HG03469 (cell line): ENCODE data around the gene NBAS.
"Not testable (repeated sequence)": the region's sequence is repeated elsewhere in the genome, so short reads cannot be mapped to it uniquely, and the experiment has no call there.

Source experiments
- ATAC-seq: cut with Tn5 transposase; IDR thresholded peaks from one replicate; pipeline ENCODE4 v1.9.1; 2021; ENCODE audit warnings: mild to moderate bottlenecking, moderate library complexity, moderate number of reproducible peaks; ENCODE audit not compliant: unreplicated experiment

Gene NBAS

DNA sequence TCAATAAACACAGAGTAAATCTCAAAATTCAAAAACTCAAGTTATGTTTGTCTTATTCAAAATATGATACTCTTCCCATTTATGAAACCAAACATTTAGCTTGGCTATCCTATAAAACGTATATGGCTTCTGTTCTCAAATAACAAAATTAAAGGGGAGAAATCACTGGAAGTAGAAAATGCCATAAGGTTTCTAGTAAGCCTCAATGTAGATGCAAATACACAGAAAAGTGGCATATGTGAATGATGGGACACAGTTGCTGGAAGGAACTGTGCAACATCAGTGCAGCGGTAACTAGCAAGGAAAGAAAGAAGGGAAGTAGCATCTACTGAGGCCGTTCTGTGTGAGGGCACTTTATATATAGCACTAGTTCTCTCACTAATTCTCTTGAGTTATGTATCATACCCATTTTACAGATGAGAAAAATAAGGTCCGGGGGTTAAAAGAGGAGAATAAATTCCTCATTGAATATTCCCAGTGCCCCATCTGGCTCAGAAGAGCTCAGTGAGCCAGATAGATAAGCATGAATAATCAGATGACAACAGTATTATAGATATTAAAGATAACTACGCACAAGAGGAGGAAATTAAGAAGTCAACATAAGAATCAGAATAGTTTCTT is 27.2 kb downstream of the NBAS start:
- no peak for ATAC-seq

DNA sequence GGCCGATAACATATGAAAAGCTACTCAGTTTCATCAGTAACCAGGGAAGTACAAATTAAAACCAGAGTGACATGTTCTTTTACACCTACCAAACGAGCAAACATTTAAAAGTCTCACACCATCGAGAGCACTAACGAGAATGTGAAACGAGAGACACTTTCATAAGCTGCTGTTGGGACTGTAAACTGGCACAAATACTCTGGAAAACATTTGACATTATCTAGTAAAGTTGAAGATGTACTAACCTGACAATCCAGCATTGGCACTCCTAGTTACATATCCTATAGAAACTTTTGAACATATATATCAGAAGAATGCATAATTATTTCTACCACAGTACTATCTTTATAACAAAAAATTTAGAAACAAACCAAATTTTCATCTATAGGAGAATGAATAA is 28.1 kb downstream of the NBAS start:
- ATAC-seq, result no peak

- no peak for ATAC-seq
These were observed 29.9 kb downstream of the NBAS start for GRCh38 chr2:15531095-15531854.

DNA sequence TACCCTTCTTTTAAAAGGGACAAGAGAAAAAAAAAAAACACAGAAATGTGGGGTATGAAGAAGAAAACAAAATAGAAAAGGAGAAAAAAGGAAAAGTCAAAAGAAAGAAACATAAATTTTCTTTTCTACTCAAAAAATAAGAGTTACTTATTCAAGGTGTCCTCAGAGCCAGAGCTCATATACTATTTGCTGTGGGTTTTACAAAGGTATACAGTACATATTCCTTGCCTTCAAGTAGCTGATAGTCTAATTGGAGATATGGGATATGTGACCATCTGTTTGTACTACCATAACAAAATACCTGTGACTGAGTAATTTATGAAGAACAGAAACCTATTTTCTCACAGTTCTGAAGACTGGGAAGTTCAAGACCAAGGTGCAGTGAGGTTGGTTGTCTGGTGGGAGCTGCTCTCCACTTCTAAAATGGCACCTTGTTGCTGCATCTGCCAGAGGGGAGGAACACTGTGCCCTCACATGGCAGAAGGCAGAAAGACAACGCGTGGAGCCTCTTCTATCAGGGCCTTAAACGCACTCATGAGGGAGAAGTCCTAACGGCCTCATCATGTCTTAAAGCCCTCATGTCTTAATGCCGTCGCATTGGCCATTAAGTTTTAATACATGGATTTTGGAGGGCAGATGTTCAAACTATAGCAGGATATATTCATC is 33.9 kb downstream of the NBAS start:
- no peak for ATAC-seq

DNA sequence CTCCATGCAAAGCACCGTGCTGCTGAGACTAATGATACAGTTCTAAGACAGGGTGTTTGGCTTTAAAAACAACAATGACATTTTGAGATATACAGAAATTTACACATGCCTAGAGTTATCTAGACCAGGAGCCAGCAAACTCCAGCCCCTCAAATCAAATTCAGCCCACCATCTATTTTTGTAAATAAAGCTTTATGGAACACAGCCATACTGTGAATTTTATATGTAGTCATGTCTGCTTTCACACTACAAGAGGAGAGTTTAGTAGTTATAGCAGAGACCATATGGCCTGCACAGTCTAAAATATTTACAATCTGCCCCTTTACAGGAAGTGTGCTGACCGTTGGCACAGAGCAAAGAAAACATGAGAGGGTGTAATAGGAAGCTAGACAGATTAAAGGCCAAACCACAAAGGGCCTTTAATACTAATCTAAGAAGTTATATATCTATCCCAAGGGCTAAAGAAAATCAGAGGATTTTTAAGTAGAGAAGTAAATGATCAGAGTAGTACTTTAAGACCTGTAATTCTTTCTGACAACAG is 39.4 kb downstream of the NBAS start:
- no peak for ATAC-seq

DNA sequence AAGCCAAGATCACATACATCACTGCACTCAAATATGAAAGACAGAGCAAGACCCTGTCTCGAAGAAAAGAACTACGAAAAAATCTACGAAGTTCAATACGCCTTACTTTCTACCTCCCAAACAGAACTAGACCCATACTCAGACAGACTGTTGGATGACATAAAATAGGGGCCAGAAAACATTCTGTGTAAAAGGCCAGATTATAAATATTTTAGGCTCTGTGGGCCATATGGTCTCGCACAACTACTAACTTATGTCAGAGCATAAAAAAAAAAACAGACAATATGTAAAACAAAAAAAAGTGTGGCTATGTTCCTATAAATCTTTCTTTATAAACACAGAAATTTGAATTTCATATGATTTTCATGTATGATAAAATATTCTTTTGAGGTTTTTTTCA is 40.8 kb downstream of the NBAS start:
- no peak for ATAC-seq

DNA sequence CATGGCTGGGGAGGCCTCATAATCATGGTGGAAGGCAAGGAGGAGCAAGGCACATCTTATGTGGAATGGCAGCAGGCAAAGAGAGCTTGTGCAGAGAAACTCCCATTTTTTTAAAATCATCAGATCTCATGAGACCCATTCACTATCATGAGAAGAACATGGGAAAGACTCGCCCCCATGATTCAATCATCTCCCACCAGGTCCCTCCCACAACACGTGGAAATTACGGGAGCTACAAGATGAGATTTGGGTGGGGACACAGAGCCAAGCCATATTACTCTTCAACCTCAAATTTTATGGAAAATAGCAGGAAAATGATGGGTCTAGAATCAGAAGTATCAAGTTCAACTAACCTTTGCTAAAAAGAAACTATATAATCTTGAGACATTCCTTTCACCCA is 42.4 kb downstream of the NBAS start:
- not testable (repeated sequence) for ATAC-seq

GRCh38 chr2:15517793-15518192 is 43.3 kb downstream of the NBAS start:
- no peak for ATAC-seq

- no peak for ATAC-seq
These were observed 49.4 kb downstream of the NBAS start for GRCh38 chr2:15511686-15512085.

DNA sequence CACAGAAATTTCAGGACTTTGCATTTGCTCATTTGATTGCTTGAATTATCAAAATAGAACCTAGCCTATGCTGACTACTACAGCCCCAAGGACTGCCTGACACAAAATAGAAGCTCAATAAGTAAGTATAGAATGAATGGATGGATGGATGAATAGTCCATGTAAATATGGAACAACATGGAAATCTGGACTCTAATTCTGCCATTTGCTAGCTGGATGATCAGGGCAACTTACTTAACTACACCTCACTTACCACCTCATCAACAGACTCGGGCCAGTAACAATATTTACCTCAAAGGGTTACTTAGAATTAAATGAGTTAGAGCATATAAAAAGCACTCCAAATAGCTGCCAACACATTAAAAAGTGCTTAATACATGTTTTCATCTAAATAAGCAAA is 50.6 kb downstream of the NBAS start:
- ATAC-seq, result no peak

GRCh38 chr2:15510131-15510530 is 51.0 kb downstream of the NBAS start:
- no peak for ATAC-seq

- ATAC-seq, result no peak
These were observed 53.4 kb downstream of the NBAS start for GRCh38 chr2:15507697-15508096.

DNA sequence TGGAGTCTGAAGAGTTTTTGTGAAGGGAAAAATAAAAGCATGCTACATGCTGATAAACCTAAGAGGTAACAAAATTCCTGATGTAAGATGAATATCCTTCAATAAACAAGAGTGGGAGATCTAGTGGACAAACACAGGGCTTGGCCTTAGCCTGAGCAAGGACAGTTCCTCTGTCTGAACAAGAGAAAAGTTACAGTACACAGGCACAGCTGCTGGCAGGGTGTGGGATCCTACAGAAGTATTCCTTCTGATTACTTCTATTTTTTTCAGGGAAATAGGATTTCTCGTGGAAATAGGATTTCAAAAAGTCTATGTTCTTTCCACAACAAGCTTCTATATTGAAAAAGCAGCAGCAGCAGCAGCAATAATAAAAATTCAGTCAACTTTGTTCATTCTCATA is 54.1 kb downstream of the NBAS start:
- ATAC-seq, result no peak

DNA sequence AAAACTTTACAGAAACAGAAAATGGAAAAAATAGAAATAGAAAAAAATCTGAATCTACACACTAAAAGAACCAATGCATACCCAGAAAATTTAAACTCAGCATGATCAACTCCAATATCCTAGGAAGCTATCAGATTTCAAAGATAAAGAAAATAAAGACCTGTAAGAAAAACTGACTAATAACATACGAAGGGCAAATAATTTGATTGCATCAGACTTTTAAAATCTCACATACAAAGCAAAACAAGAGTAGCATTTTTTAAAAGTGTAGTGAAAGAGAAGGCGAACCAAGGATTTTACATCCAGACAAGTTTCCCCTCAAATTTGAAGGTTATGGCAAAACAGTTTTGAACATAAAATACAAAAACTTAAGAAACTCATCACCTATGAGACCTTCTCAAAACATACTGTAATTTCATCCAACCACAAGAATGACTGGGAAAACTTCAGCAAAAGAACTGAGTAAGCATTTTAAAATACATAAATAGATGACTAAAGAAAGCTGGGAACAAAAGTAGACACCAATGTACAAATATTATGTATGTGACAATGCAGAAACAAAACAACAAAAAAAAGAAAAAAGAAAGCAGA is 54.8 kb downstream of the NBAS start:
- ATAC-seq, result no peak

GRCh38 chr2:15504882-15505663 is 56.1 kb downstream of the NBAS start:
- no peak for ATAC-seq

GRCh38 chr2:15499251-15499650 is 61.9 kb downstream of the NBAS start:
- not testable (repeated sequence) for ATAC-seq

GRCh38 chr2:15498554-15498953 is 62.6 kb downstream of the NBAS start:
- ATAC-seq, result no peak

DNA sequence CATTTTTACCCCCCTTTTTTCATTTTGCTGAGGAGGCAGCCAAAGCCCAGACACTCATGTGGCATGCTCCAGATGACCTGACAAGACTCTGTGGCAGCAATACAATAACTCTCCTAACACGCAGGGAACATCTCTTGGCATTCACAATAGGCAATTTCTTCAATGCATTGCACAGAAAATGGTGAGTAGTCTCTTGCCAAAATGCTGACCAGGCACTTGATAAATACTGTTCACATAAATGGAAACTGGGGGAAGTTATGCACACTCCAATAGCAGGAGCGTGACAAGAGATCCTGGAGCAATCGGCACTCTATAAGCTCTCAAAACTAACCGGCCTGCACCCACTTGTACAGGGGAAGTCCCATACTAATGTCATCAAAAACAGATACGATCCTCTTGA is 66.3 kb downstream of the NBAS start:
- no peak for ATAC-seq

GRCh38 chr2:15492773-15493325 is 68.3 kb downstream of the NBAS start:
- ATAC-seq, result no peak

- ATAC-seq, result no peak
These were observed 74.4 kb downstream of the NBAS start for GRCh38 chr2:15486770-15487169.
